GM21786 (cell line): ENCODE data around the gene C4orf46.

ENCODE experiments used
- ATAC-seq: cut with Tn5 transposase; IDR thresholded peaks from one replicate; pipeline ENCODE4 v1.9.1; 2021; ENCODE audit not compliant: unreplicated experiment

C4orf46 gene

GRCh38 chr4:158656439-158656838 lies 15.2 kb downstream of the C4orf46 start:
- no peak for ATAC-seq

DNA sequence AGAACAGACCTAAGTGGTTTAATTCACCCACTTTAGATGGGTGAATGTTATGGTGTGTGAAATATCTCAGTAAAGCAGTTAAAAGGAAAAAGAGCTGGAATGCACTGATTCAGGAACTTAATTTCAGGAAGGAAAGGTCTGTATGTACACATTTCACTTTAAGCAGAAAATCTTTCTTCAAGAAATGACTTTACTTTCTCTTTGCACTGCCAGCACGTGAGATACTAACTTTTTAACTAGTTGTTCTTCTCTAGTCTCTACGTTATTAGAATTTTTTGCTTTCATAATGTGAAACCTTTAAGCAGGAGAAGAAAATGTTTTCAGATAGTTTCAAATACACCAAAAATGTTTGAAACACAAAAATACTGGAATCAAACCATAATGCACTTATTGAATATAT lies 18.8 kb downstream of the C4orf46 start:
- no peak for ATAC-seq

- no peak for ATAC-seq
Observed at GRCh38 chr4:158649111-158649680, 22.5 kb downstream of the C4orf46 start.

DNA sequence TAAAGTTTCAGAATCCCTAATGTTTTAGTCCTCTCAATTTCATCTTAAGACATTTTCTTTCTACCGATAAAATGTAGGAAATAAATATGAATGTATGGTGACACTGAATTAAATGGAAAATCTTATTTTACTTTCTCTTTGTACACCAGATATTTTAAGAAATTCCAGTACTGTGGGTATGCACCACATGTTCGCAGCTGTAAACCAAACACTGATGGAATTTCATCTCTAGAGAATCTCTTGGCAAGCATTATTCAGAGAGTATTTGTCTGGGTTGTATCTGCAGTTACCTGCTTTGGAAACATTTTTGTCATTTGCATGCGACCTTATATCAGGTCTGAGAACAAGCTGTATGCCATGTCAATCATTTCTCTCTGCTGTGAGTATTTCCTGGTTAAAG lies 26.9 kb downstream of the C4orf46 start:
- ATAC-seq, result no peak

- no peak for ATAC-seq
Observed at GRCh38 chr4:158644356-158644755, 27.3 kb downstream of the C4orf46 start.

- ATAC-seq, result no peak
Observed at GRCh38 chr4:158636619-158637018, 35.1 kb downstream of the C4orf46 start.

DNA sequence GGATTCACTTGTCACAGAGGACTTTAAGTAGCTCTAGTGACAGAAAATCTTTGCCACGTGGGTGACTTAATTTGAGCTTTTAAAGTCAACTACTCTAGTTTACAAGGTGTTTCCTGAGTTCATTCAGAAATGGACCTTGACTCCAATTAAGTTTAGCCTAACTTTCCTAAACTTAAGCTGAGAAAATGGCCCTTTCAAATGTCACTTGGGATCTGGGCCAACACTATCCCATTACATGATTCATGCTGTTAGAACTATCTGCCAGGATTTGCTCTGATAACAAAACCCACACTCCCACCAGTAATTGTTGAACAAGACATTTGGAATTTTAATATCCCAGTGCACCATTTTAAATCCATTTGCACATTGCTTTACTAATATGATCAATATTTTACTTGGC lies 40.8 kb downstream of the C4orf46 start:
- ATAC-seq, result no peak

DNA sequence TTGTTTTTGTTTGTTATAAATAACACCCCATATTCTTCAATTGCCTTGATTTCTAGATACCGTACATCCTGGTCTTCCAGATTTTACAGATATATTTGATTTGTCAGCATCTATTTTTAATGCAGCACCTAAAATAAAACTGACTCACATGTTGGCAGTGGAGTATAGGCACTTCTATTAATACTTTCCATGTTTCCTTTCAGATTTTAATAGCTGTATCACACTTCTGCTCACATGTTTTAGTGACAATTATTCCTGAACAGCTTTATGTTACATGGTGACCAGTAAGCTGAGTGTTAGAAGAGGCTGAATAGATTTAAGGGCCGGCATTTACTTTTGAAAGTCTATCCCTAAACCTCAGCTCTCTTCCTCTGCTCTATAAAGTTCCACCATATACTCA lies 46.1 kb downstream of the C4orf46 start:
- no peak for ATAC-seq

DNA sequence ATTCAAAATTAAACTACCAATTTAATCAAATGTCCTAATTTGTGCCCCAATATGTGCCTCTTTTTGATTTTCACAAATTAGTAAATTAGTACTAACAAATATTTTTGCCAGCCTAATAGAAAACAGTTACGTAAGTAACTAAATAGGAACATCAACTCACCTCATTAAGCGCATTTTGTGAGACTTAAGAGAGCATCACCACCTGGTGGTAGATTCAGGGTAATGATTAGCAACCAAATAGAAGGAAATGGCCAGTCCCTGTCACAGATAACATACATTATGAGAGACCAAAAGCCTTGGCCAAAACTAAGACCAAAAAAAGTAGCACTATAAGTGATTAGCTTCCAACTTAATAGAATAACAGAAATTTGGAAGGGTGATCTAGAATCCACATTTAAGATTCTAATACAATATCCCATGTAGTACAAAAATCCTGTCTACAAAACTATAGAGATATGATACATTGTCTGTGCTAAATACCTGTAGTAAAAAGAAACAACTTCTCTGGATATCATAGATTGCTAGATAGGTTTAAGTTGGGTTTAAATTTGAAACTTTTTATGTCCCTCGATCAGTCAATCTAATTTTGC lies 46.7 kb downstream of the C4orf46 start:
- peak; percentile 92 for ATAC-seq

DNA sequence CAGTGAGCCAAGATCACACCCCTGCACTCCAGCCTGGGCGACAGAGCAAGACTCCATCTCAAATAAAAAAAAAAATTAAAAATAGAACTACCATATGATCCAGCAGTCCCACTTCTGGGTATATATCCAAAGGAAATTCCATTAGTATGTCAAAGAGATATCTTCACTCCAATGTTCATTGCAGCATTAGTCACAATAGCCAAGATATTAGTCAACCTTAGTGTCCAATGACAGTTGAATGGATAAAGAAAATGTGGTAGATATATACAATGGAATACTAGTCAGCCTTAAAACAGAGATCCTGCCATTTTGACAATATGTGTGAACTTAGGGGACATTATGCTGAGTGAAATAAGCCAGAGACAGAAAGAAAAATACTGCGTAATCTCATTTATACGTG lies 49.4 kb downstream of the C4orf46 start:
- no peak for ATAC-seq

DNA sequence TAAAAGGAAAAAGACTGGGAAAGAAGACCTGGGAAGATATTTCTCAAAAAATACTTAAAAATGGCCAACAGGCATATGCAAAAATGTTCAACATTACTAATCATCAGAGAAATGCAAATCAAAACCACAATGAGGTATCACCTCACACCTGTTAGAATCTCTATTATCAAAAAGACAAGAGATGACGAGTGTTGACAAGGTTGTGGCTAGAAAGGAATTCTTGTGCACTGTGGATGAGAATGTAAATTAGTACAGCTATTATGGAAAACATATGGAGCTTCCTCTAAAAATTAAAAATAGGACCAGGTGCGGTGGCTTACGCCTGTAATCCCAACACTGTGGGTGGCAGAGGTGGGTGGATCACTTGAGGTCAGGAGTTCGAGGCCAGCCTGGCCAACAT lies 50.0 kb downstream of the C4orf46 start:
- no peak for ATAC-seq

GRCh38 chr4:158617956-158618355 lies 53.7 kb downstream of the C4orf46 start:
- ATAC-seq, result no peak
